GM19351 (cell line): ENCODE measurements around the gene CNTN4.
"Not testable (repeated sequence)": the region's sequence is repeated elsewhere in the genome, so short reads cannot be mapped to it uniquely, and the experiment has no call there.

Experiments used
- ATAC-seq: cut with Tn5 transposase; IDR thresholded peaks from one replicate; pipeline ENCODE4 v1.9.1; 2021; ENCODE audit warnings: mild to moderate bottlenecking, moderate library complexity; ENCODE audit not compliant: unreplicated experiment

The CNTN4 gene

DNA sequence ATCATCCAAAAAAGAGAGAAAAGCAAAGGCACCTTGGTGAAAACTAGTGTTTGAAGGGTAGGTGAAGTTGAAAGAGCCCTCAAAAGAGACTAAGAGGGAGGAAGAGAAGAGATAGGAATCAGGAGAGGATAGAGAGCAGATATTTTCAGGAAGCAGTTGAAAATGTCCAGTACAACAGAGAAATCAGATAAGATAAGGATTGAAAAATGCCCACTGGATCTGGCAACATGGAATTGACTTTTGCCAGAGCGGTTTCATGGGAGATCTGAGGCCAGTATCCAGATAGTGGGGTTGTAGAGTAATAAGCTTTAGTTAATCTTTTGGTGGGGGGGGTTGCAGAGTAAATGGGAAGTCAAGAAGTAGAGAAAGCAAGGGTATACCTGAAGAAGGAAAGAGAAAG, 674.1 kb downstream of the CNTN4 start:
- no peak for ATAC-seq

GRCh38 chr3:2774481-2775249, 676.0 kb downstream of the CNTN4 start:
- no peak for ATAC-seq

DNA sequence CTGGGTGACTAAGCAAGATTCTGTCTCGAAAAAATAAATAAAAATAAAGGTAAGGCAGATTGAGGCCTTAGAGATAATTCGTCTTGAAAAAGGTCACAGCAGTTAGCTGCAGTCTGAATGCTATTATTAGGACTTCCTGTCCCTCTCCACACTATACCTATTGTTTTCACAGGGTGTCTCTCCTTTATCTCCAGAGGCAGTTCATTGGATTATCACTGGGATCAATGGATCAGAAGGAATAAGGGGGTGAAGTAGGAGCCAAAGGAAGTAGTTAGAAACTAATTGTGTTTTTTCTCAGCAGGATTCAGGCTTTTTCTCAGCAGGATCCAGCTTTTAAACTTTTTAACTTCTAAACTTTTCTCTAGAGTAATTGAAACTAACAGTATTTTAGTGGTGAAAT, 684.6 kb downstream of the CNTN4 start:
- ATAC-seq = no peak

DNA sequence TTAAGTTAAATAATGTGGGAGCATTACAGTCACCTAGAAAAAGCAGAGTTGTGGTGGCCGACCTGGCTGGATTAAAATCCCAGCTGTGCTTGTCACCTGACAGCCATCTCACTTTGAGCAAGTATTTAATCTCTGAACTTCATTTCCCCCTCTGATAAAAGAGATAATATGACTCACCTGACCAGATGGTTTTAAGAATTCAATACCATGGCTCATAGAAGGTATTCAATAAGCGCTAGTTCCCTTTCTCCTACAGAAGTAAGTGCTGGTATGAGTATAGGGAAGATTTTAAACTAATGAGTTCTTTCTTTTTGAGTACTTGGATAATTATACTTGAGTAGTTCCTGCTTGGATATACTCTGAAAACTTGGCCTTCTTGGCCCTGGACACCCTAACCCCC, 686.0 kb downstream of the CNTN4 start:
- ATAC-seq = no peak

DNA sequence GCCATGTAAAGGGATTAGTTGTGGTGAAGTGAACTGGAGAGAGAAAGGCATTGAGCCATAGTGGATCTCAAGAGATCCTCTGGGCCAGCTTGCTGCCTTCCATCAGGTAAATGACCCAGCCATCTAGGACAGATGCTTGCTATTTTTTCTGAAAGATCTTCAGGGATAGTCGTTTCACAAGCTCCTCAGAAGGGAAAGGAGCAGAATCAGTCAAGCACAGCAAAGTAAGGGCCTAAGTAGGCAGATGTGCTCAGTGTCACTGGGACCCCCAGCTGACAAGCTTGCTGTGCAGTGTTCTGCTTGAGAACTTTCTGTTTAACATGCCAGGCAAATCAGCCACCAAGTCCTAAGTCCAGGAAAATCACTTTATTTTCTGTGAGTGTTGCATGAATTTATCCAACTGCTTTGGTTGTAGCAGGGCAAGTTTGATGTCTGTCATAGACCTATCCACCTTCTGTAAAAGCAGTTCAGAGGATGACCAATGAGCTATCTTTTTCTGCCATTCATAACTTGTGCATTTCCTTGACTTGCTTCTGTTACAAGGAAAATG, 691.7 kb downstream of the CNTN4 start:
- ATAC-seq = no peak

DNA sequence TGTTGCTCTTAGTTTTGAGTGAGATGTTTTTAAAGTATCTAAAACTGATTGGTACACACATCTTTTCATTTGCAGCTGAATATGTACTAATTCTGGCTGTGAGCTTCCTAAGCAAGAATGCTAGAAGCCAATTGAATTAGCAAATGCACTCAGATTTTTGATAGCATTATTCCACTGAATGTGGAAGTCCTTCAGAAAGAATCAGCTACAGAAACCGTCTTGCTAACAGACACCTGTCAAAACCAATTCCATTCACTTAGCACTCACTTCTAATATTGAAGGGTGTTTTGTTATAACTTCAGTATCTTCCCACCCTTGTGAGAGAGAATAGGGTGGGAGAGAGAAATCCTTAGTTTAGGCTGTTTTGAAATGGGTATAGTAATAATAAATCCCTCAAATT, 693.8 kb downstream of the CNTN4 start:
- ATAC-seq = no peak

GRCh38 chr3:2793987-2794386, 695.3 kb downstream of the CNTN4 start:
- no peak for ATAC-seq

GRCh38 chr3:2802429-2802828, 703.8 kb downstream of the CNTN4 start:
- no peak for ATAC-seq

DNA sequence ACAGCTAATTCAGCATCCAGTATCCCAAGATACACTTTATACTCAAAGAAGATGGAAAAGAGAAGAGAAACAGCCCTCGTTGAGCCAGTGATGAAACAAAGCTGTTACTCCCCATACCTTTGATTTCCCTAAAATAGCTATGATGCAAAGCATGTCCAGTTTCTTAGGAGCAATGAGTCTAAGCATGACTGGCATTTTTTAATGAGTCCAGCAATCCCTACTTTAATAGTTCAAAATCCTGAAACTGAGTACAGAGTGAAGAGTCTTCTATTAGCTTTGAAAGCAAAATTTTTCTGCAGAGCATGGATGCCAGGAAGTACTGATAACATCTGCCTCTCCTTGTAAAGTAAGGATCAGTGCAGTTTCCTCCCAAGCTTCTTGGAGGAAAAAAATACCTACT, 708.8 kb downstream of the CNTN4 start:
- ATAC-seq = no peak

GRCh38 chr3:2810723-2811122, 712.1 kb downstream of the CNTN4 start:
- no peak for ATAC-seq

GRCh38 chr3:2819571-2819970, 720.9 kb downstream of the CNTN4 start:
- ATAC-seq = no peak

DNA sequence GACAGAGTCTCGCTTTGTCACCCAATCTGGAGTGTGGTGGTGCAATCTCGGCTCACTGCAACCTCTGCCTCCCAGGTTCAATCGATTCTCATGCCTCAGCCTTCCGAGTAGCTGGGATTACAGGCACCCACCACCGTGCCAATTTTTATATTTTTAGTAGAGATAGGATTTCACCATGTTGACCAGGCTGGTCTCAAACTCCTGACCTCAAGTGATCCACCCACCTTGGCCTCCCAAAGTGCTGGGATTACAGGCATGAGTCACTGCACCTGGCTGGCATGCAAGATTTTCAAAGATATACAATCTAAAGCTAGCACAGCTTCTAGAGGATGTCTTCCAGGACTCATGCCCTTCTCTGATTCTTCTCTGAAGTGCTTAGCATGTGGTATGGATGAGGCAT, 722.3 kb downstream of the CNTN4 start:
- ATAC-seq = not testable (repeated sequence)

- no peak for ATAC-seq
These were observed 723.9 kb downstream of the CNTN4 start for GRCh38 chr3:2822611-2823010.

DNA sequence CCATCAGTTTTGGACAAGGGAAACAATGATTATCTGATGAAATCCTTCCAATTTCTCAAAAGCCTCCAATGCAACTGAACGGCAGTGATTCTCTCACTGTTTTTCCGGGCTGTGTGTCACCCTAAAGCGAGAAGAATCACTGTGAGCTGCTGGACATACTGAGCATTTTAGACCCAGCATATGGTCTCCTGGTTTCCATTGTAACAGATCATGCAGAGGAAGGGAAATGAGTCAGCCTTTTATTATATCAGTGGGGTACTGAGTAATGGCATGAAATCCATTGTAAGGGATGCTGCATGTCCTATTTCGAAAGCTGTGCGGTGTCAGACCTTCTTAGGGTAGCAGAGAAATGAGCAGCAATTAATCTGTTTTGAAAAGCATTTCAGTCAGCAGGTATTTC, 724.4 kb downstream of the CNTN4 start:
- ATAC-seq = no peak

DNA sequence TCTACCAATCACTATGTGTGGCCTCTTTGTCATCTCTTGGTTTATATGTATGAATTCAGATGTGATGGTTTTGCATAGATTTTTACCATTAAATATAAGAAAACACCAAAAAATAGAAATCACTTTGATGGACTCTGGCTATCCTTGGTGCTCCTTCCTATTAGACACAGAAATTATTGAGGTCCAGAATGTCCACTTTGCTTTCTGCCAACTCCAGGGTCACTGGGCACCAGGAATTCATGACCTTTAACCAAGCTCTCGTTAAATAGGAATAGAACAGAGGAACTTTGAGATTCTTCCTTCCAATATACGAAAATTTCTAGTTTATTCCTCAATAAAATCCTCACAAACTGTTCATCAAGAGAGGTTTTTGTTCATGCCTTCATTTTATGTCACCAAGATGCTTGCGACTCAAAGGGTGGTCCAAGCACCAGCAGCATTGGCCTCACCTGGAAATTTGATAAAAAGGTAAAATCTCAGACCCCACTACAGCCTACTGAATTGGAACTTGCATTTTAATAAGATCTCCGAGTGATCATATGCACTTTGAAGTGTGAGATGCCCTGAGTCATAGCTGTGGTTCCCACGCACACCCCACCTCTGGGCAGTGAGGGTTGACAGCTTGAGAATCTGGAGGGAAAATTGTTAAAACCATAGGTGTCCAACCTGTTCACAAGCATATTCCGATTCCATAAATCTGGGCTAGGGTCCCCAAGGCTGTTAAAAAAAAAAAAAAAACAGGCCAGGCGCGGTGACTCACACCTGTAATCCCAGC, 725.0 kb downstream of the CNTN4 start:
- ATAC-seq = no peak

DNA sequence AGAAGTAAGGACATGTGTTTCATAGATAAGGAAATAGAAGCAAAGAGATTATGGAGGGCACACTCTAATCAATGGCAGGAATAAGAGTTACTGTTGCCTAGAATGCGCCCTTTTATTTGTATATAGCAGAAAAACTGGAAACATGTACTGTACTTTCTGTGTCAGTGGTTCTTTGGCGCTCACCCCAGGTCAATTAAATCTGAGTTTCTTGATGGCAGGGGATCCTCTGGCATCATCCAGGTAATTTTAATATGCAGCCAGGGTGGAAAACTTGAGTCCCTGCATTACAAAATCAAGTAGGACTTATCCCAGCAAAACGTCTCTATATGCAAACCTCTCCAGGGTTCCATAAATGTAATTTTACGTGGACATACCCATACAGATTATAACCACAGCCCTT, 727.4 kb downstream of the CNTN4 start:
- no peak for ATAC-seq

DNA sequence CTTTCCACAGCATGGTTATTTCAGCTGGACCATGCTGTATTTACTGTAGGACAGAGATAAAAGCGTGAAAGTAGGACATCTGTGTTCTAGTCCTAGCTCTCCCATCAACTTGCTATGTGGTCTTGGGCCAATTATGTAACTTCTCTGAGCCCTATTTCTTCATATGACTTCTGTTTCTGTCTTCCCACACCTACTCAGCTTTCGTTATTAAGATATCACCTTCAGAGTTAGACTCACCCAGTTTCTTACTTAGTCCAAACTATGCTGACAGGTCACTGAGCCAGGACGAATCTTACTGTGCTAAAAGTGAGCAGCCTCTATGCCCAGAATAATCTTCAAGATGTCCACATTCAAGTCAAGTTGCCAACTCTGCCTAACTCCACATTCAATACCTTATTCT, 727.8 kb downstream of the CNTN4 start:
- ATAC-seq = peak; percentile 73

DNA sequence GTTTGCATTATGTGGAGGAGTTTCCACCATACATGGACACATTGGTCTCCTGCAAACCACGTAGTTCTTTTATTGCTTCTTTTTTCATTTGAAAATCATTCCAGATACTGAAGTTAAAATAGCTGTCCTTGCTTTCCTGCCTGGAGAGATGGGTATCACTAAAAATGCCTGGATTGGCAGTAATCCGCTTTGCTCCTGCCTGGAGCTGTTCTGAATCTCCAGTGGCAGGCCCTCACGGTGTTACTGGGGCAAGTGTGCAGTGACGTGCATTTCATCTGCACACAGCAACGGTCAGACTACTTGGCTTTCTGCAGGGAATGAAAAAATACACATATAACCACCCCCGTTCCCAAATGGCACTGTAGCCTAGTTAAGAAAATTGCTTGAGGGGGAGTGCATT, 738.6 kb downstream of the CNTN4 start:
- ATAC-seq = no peak

DNA sequence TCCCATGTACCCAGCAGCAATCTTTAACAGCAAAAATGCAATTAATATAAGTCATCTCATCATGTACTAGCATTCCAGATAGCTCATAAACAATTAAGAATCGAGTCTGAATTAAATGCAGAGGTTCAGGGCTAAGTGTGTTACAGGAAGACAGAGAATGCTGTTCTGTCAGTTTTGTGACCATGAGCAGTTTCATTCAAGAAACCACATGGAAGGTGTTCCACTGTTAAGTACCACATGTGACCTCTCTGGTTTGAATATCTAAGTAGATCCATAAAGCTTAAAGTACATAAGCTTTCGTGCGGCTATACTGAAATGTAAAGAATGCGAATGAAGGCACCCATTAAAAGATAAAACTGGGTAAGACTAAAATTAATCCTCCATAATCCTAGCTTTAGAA, 739.2 kb downstream of the CNTN4 start:
- no peak for ATAC-seq

- no peak for ATAC-seq
These were observed 740.0 kb downstream of the CNTN4 start for GRCh38 chr3:2838546-2839157.

- ATAC-seq = no peak
These were observed 741.2 kb downstream of the CNTN4 start for GRCh38 chr3:2839876-2840275.
